HEK293 (cell line): Measurements from ENCODE around the gene FRMD4A.

Experiments used
- ZBTB21 ChIP-seq: fragments of 450-650 bp; formaldehyde crosslinking; IDR thresholded peaks from 2 replicates; pipeline ENCODE4 v1.5.1; 2017; ENCODE audit warnings: missing biosample characterization, missing genetic modification characterization
- ZNF121 ChIP-seq: fragments of 450-650 bp; formaldehyde crosslinking; IDR thresholded peaks from 2 replicates; pipeline ENCODE4 v1.5.1; 2016; ENCODE audit warnings: missing biosample characterization, missing genetic modification characterization
- TF ChIP-seq, protein P1 (sequence below): fragments of 450-650 bp; formaldehyde crosslinking; IDR thresholded peaks from 2 replicates; pipeline ENCODE4 v1.5.1; 2016; ENCODE audit warnings: missing biosample characterization, missing genetic modification characterization
- TF ChIP-seq, protein P2 (sequence below): sonication (generic); formaldehyde crosslinking; IDR thresholded peaks from 2 replicates; pipeline ENCODE4 v1.8.1; 2022; ENCODE audit warnings: mild to moderate bottlenecking, moderate library complexity, missing genetic modification reagents

DNA sequence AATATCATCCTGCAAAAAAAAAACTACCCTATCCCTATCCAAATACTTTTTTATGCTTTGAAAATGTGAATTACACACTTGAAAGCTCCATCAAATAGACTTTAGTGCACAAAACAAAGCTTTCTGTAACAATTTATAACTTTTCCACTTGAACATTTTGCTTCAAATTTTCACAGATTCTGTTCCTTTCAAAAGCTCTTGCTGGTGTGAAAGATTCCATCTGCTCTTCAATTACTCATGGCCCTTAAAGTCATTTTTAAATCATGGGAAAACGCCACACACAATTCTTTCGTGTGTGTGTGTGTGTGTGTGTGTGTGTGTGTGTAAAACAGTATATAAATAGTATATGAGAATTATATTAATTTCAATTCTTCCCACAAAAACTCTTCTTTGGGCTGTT lies 576.4 kb downstream of the FRMD4A start:
- TF ChIP-seq ZNF121 (no peak), ZBTB21 (tag by site-specific recombination) (no peak)
- TF ChIP-seq, protein P1, sequence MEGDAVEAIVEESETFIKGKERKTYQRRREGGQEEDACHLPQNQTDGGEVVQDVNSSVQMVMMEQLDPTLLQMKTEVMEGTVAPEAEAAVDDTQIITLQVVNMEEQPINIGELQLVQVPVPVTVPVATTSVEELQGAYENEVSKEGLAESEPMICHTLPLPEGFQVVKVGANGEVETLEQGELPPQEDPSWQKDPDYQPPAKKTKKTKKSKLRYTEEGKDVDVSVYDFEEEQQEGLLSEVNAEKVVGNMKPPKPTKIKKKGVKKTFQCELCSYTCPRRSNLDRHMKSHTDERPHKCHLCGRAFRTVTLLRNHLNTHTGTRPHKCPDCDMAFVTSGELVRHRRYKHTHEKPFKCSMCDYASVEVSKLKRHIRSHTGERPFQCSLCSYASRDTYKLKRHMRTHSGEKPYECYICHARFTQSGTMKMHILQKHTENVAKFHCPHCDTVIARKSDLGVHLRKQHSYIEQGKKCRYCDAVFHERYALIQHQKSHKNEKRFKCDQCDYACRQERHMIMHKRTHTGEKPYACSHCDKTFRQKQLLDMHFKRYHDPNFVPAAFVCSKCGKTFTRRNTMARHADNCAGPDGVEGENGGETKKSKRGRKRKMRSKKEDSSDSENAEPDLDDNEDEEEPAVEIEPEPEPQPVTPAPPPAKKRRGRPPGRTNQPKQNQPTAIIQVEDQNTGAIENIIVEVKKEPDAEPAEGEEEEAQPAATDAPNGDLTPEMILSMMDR (tag by site-specific recombination), result no peak
- TF ChIP-seq, protein P2, sequence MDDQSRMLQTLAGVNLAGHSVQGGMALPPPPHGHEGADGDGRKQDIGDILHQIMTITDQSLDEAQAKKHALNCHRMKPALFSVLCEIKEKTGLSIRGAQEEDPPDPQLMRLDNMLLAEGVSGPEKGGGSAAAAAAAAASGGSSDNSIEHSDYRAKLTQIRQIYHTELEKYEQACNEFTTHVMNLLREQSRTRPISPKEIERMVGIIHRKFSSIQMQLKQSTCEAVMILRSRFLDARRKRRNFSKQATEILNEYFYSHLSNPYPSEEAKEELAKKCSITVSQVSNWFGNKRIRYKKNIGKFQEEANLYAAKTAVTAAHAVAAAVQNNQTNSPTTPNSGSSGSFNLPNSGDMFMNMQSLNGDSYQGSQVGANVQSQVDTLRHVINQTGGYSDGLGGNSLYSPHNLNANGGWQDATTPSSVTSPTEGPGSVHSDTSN (CRISPR knock-in tag), result no peak
